ENCODE measurements around the gene ETS1. TPM values are rescaled to one million over a fixed set of nuclear protein-coding genes. Genes with fewer than 3 reads are reported as not detected.

Gene ETS1
- total RNA-seq, 1 experiment from 2014 or later, result 3.8 TPM

Small RNA genes lying within 50 kb of the gene (small RNA-seq; reads per million reads assigned to genes)
- gene MIR6090, result not detected

Other genes starting within 250 kb of the ETS1 start
- not detected in 2 replicates for gene FLI1, start 106.5 kb upstream of the ETS1 start, total RNA-seq (2014; rRNA removed; shearing (Covaris generic))

All from HT-29 (cell line).